Coronary artery (tissue), 2 donors: ENCODE data around the gene ANXA1.
A peak's percentile ranks its signal among the peaks of the same experiment; 100 is the strongest.

Source experiments
- DNase-seq: peaks from one replicate; pipeline ENCODE4 v3.0.0-alpha.2; 2017; ENCODE audit warnings: low spot score
- H3K27ac ChIP-seq, 2 donors: fragments of 200-600 bp; sonication (generic); one replicate each; pipeline ENCODE4 v1.5.1; 2016 to 2019
- H3K4me3 ChIP-seq: fragments of 200-600 bp; sonication (generic); 2 replicates; pipeline ENCODE4 v1.5.1; 2016; ENCODE audit warnings: mild to moderate bottlenecking, moderate library complexity
- CTCF ChIP-seq: fragments of 200-600 bp; sonication (generic); IDR thresholded peaks from one replicate; pipeline ENCODE4 v1.5.1; 2019; ENCODE audit warnings: antibody characterized with exemption

ANXA1 gene

GRCh38 chr9:73138516-73138915 lies 13.1 kb upstream of the ANXA1 start:
- TF ChIP-seq CTCF = no peak
- no peak overlapping the region for H3K4me3 ChIP-seq
- no peak overlapping the region for H3K27ac ChIP-seq
- no peak for DNase-seq

- TF ChIP-seq CTCF = no peak
- peak overlapping the region in 1 of 2 donors; percentile 56 for H3K27ac ChIP-seq
- no peak overlapping the region for H3K4me3 ChIP-seq
- no peak for DNase-seq
Observed at GRCh38 chr9:73141282-73141681, 10.4 kb upstream of the ANXA1 start.

DNA sequence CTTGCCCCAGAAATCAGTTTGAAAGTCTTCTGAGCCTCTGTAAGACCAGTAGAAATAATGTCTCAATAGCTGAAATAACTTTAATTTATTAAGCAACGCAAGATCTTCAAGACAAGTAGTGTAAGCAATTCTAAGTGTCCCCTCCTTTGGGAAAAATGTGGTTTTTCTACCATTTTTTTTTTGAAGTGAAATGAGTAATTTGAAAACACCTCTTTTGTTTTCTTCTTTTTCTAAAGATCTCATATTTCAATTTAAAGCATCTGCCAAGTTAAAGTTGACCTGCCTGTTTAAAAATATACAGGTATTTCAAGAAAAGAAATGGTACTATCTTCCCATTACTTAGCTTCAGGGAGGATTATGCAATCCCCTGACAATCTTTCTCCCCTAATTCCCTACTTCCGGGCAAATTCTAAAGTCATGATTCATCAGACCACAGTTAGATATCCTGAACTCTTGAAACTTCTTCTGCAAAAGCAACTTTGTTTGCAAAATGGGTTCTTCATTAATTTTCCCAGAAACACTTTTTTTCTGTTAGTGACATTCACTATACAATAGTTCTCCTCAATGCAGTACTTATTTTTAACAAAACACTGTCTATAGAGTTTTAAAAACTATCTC lies 7.8 kb upstream of the ANXA1 start:
- DNase-seq = no peak
- TF ChIP-seq CTCF = no peak
- Histone ChIP-seq H3K27ac (peak overlapping the region in 1 of 2 donors; percentile 56), H3K4me3 (no peak overlapping the region)

- Histone ChIP-seq H3K27ac (no peak overlapping the region), H3K4me3 (no peak overlapping the region)
- TF ChIP-seq CTCF = no peak
- DNase-seq = no peak
Observed at GRCh38 chr9:73146111-73146815, 5.4 kb upstream of the ANXA1 start.

DNA sequence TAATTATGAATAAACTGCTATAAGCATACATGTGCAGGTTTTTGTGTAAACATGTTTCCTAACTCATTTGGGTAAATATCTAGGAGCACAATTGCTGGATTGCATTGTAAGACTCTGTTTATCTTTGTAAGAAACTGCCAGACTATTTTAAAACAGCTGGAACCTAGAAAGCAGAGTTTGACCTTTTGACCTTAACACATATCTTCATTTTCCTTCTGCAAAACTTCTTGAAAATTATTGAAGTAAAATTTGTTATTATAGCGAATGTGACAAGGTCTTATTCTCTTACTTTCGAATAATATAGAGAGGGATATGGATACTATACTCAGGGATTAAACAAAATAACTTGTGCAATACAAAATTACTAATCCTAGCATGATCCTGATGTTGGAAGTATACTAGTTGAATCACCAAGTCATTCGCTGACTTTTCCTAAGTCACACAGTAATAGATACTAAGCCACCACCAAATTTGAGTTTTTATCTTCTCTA lies 3.2 kb upstream of the ANXA1 start:
- TF ChIP-seq CTCF = no peak
- Histone ChIP-seq H3K4me3 (no peak overlapping the region), H3K27ac (peak overlapping the region; percentile 70 to 80)
- DNase-seq = no peak

DNA sequence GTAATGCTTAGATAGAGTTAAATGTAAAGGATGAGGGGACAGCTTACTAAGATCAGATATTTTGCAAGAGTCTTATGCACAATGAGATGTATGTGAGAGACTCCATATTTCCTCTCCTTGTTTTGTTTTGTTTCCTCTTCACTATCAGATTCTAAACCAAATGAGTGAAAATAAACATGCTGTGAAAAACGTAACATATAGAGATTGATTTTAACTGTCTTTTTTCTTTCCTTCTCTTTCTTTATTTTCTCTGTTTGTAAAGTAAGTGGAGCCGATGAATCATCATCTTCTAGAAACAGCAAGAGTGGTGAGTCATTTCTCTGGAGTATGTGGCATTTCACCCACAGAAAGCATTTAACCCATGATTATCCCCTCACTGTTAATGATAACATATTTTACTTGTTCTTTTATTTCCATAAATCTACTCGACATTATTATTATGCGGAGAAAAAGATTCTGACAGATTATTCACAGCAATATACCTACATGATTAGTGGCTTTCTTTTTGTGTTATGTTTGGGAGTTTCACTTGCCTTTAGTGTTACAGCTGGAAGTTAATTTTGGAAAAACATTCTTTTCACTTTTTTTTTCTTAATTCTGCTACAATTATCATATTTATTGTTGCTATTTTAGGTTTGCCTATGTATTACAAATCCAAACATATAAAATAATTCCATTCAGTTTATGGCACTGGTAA lies 2.1 kb upstream of the ANXA1 start:
- H3K4me3 ChIP-seq = peak overlapping the region; percentile 49
- H3K27ac ChIP-seq = peak overlapping the region; percentile 70 to 80
- DNase-seq = no peak
- TF ChIP-seq CTCF = no peak
